Left ventricle myocardium inferior (tissue), 1 donor: ENCODE measurements around the gene AFAP1L2. TPM values are rescaled to one million over a fixed set of nuclear protein-coding genes. Genes with fewer than 3 reads are reported as not detected.

Source experiments
- DNase-seq: peaks from one replicate; pipeline ENCODE4 v3.0.0-alpha.2; 2020
- H3K27ac ChIP-seq: fragments of 200-600 bp; replicated peaks from 2 replicates; pipeline ENCODE4 v1.8.0; 2021
- H3K27me3 ChIP-seq: fragments of 200-600 bp; 2 replicates; pipeline ENCODE4 v1.8.0; 2021; ENCODE audit warnings: low read depth
- H3K36me3 ChIP-seq: fragments of 200-600 bp; 2 replicates; pipeline ENCODE4 v1.8.0; 2021
- H3K4me1 ChIP-seq: fragments of 200-600 bp; 2 replicates; pipeline ENCODE4 v1.8.0; 2021
- H3K4me3 ChIP-seq: fragments of 200-600 bp; 2 replicates; pipeline ENCODE4 v1.8.0; 2021; ENCODE audit warnings: mild to moderate bottlenecking, moderate library complexity
- H3K9me3 ChIP-seq: fragments of 200-600 bp; replicated peaks from 2 replicates; pipeline ENCODE4 v1.8.0; 2021
- CTCF ChIP-seq: fragments of 200-600 bp; IDR thresholded peaks from 2 replicates; pipeline ENCODE4 v1.8.0; 2021; ENCODE audit warnings: antibody characterized with exemption, mild to moderate bottlenecking, borderline replicate concordance
- intact Hi-C: fragments of 100-400 bp; cut with micrococcal nuclease; formaldehyde crosslinking; loops from one replicate; pipeline ENCODE4 v1.11.0; 2022
- total RNA-seq: library from RNA; stranded (reverse); fragmentation: NEBNext Ultra II Directional; extraction: Animal tissue kit (Norgen Biotek cat#: 25700); gene quantifications from one replicate; pipeline ENCODE4 v1.2.1, GENCODE V29; 2021
- donor health status: DM: no; HTN: yes; CAD: no; lungs with severe emphysema.

AFAP1L2 gene
- total RNA-seq, 1 donor from 2014 or later: 7.0 TPM

DNA sequence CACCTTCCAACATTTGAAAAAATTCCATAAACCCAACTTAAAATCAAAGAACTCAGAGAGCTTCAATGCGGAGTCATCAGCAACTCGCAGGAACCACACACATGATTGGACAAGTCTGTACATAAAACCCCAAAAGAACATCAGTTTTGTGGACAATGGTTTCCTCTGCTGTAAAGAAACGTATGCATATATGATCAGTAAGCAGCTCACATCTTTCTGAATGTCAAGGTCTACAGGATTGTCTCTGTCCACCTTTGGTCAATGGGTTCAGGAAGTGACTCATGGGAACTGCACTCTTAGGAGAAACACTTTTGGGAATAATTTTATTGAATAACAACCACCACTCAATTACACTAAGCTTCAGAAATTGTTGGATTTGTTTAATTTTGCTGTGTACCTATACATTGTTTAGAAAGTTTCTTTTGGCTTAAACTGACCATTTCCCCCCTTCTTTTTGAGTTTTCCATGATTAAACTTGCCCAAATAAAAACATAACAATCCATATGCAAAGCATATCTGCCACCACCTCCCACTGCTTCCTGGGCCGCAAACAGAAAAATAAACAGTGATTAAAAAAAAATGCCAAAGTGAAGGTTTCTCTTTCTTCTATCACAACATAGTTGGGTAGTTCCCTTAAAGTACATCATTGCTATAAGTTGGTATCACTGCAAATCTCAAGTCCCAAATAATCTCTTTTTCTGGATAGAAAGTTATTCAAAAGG is 27.3 kb upstream of the AFAP1L2 start:
- no peak for TF ChIP-seq CTCF
- peaks cover 16% of the 10 kb centered on the region for H3K4me1 ChIP-seq
- H3K27me3 ChIP-seq: no peaks in the 10 kb centered on the region
- no peak overlapping the region for H3K4me3 ChIP-seq
- no peak overlapping the region for H3K27ac ChIP-seq
- DNase-seq: no peak
- peaks cover 43% of the 10 kb centered on the region for H3K36me3 ChIP-seq
- no peaks in the 10 kb centered on the region for H3K9me3 ChIP-seq
- intact Hi-C loops: no loop called here

DNA sequence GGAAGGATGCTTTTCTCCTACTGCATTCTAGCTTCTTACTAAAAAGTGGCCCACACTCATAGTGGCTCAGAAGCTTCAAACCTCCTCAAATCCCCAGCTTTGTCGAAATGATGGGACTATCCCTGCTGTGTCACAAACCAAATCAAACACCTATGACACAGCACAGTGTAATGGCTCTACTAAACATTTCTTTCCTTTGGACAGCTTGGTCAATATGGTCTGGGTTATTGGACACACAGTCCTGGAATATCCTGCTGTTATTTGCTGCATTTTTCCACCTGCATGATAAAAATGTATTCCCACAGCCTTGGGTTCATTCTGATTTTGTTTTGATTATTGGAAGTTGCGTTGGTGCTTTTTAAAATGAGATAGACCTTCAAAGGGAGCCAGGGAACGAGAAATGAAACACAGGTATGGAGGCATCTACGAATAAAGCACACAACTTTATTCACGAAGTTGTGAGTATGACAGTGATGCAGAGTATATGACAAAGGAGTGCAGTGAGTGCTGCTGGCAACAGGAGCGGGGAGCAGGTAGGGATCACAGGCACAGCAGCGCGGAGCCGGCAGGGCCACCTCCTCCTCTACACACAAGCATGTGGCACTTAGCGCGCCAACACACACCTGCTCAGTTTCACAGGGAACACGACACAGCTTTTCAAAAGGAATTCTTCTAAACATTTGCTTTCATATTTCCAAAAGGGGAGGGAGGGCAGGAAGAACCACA is 26.5 kb upstream of the AFAP1L2 start:
- no peak for DNase-seq
- Histone ChIP-seq H3K27ac (no peak overlapping the region), H3K36me3 (peaks cover 36% of the 10 kb centered on the region), H3K4me1 (peaks cover 23% of the 10 kb centered on the region), H3K9me3 (no peaks in the 10 kb centered on the region), H3K27me3 (no peaks in the 10 kb centered on the region), H3K4me3 (no peak overlapping the region)
- no peak for TF ChIP-seq CTCF
- intact Hi-C loops: no loop called here

GRCh38 chr10:114429581-114430335 is 25.5 kb upstream of the AFAP1L2 start:
- Histone ChIP-seq H3K9me3 (no peaks in the 10 kb centered on the region), H3K4me3 (no peak overlapping the region), H3K4me1 (peaks cover 26% of the 10 kb centered on the region), H3K36me3 (peaks cover 25% of the 10 kb centered on the region), H3K27ac (peak overlapping the region; percentile 1), H3K27me3 (no peaks in the 10 kb centered on the region)
- no peak for DNase-seq
- intact Hi-C loops: no loop called here
- no peak for TF ChIP-seq CTCF

GRCh38 chr10:114427124-114427852 is 23.0 kb upstream of the AFAP1L2 start:
- Histone ChIP-seq H3K4me1 (peaks cover 26% of the 10 kb centered on the region), H3K4me3 (no peak overlapping the region), H3K27ac (peak overlapping the region; percentile 77), H3K27me3 (no peaks in the 10 kb centered on the region), H3K9me3 (no peaks in the 10 kb centered on the region), H3K36me3 (peaks cover 3% of the 10 kb centered on the region)
- intact Hi-C loops: no loop called here
- TF ChIP-seq CTCF: peak; percentile 27
- no peak for DNase-seq

DNA sequence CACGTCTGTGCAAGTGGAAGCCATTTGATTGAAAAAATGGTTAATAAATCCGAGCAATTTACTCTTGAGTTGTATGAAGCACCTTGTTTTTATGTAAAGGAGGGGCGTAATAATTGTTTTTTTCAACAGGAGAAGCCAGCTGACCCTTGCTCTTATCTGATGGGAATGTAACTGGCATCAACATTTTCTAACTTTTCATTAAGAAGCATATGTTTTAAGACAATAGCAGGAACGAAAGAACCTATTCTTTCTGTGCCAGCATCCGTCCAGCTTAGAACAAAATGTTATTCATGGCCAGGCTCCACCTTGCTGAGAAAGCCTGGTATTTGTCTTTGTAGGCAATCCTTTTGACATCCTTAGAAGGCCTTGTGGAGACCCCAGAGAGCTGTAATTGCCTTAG is 22.2 kb upstream of the AFAP1L2 start:
- Histone ChIP-seq H3K4me3 (no peak overlapping the region), H3K4me1 (peaks cover 26% of the 10 kb centered on the region), H3K27me3 (no peaks in the 10 kb centered on the region), H3K36me3 (no peaks in the 10 kb centered on the region), H3K9me3 (no peaks in the 10 kb centered on the region), H3K27ac (peak overlapping the region; percentile 77)
- TF ChIP-seq CTCF: no peak
- intact Hi-C loops: no loop called here
- no peak for DNase-seq
